Skeletal muscle satellite cell (primary cell): ENCODE measurements around the gene ST6GALNAC6.

ENCODE experiments used
- H3K27me3 ChIP-seq: 2 replicates; pipeline ENCODE4 v1.7.0; 2013; ENCODE audit warnings: low read length; ENCODE audit not compliant: control insufficient read depth, insufficient read depth
- H3K36me3 ChIP-seq: 2 replicates; pipeline ENCODE4 v1.7.0; 2013; ENCODE audit warnings: mild to moderate bottlenecking, control low read depth, low read length; ENCODE audit not compliant: insufficient read depth
- H3K4me1 ChIP-seq: 2 replicates; pipeline ENCODE4 v1.7.0; 2013; ENCODE audit warnings: low read length; ENCODE audit not compliant: control insufficient read depth, insufficient read depth
- H3K4me2 ChIP-seq: 2 replicates; pipeline ENCODE4 v1.7.0; 2013; ENCODE audit warnings: mild to moderate bottlenecking, low read length
- H3K4me3 ChIP-seq: 2 replicates; pipeline ENCODE4 v1.7.0; 2013; ENCODE audit warnings: low read length
- H3K9ac ChIP-seq: 2 replicates; pipeline ENCODE4 v1.7.0; 2013; ENCODE audit warnings: mild to moderate bottlenecking, low read depth, low read length, moderate library complexity
- H3K9me3 ChIP-seq: replicated peaks from 2 replicates; pipeline ENCODE4 v1.7.0; 2013; ENCODE audit warnings: mild to moderate bottlenecking, control low read depth, low read length

The ST6GALNAC6 gene

GRCh38 chr9:127866535-127866934 lies 32.9 kb downstream of the ST6GALNAC6 start:
- no peak overlapping the region for H3K4me3 ChIP-seq
- no peak overlapping the region for H3K9ac ChIP-seq
- no peaks in the 10 kb centered on the region for H3K4me1 ChIP-seq
- H3K36me3 ChIP-seq = peaks cover 40% of the 10 kb centered on the region
- H3K4me2 ChIP-seq = no peak overlapping the region
- no peaks in the 10 kb centered on the region for H3K27me3 ChIP-seq
- H3K9me3 ChIP-seq = no peaks in the 10 kb centered on the region

DNA sequence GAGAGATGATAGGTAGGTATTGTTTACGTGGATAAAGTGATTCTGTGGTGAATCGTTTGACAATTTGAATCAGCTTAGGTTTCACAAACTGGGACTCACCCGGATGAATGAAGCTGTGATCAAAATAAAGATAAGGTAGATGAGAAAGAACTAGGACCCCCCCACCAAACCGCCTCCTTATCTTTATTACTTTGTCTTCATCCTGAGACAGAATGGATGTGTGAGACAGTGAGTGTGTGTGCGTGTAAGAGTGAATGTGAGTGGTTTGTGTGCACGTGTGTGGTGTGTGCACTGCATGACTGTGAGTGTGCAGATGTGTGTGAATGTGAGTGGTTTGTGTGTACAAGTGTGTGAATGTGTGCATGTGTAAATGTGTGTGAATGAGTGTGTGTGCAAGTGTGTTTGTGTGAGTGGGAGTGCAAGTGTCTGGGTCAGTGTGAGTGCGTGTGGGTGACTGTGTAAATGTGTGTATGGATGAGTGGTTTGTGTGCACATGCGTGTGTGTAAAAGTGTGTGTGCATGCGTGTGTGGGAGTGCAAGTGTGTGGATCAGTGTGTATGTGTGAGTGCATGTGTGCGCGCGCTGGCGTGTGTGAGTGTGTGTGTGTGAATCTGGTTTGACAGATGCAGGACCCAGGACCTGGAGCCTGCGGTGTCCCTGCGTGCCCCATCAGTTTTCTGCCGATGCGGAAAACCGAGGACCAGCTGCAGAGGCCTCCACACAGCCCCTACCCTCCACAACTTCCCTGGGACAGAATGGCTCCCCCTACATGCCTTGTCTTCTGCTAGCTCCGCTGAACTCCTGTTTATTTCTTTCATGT lies 33.5 kb downstream of the ST6GALNAC6 start:
- no peaks in the 10 kb centered on the region for H3K27me3 ChIP-seq
- H3K4me2 ChIP-seq = no peak overlapping the region
- H3K9ac ChIP-seq = no peak overlapping the region
- H3K4me3 ChIP-seq = no peak overlapping the region
- no peaks in the 10 kb centered on the region for H3K4me1 ChIP-seq
- H3K9me3 ChIP-seq = no peaks in the 10 kb centered on the region
- peaks cover 33% of the 10 kb centered on the region for H3K36me3 ChIP-seq

- Histone ChIP-seq H3K4me1 (peaks cover 2% of the 10 kb centered on the region), H3K27me3 (no peaks in the 10 kb centered on the region)
These were observed 36.2 kb downstream of the ST6GALNAC6 start for GRCh38 chr9:127863191-127863621.

DNA sequence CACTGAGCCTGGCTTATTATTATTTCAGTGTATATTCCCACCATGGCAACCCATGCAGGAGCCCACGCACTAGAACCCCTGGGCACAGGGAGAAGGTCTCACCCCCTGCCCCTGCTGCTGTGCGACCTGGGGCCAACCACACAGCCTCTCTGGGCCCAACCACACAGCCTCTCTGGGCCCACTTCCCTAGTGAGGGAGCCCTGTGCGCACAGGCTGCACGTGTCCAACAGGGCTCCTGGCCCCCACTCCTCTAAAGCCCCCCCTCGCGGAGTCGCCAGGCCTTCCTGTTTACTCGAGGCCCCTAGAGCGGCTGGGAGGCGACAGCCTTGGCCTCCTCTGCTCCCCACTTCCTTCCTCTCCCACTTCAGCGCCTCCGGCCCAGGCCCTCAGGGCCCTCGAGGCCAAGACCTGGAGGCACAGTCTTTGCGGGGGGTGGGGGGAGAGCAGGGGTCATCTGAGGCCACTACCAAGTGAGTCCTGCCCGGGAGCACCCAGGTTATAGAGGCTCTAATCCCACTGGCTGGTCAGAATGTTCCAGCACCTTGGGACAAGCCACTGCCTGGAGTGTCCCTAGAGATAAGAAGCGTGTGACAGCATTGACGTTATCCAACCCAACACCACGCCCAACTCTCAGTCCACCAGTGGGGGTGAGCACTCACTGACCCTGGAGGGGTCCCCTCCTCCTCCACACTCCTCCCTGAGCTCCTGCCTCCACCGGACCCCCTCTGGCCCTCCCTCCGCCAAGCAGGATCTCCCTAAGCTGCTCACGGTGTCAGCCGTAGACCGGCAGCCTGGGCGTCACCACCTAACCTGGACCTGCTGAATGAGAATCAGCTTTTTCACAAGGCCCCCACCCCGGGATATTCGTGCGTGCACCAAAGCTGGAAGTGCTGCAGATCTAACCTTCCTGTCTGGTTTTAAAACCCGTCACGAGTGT lies 37.1 kb downstream of the ST6GALNAC6 start:
- Histone ChIP-seq H3K9me3 (no peaks in the 10 kb centered on the region), H3K4me3 (no peak overlapping the region), H3K4me2 (no peak overlapping the region), H3K9ac (no peak overlapping the region), H3K27me3 (no peaks in the 10 kb centered on the region), H3K36me3 (peaks cover 7% of the 10 kb centered on the region), H3K4me1 (peaks cover 10% of the 10 kb centered on the region)

More at GRCh38 chr9:127863191-127863621, 36.2 kb downstream of the ST6GALNAC6 start:
- Histone ChIP-seq H3K36me3 (peaks cover 13% of the 10 kb centered on the region), H3K4me2 (no peak overlapping the region), H3K9ac (no peak overlapping the region), H3K4me3 (no peak overlapping the region), H3K9me3 (no peaks in the 10 kb centered on the region)

- Histone ChIP-seq H3K4me3 (no peak overlapping the region), H3K9ac (no peak overlapping the region), H3K4me1 (peaks cover 10% of the 10 kb centered on the region), H3K36me3 (peaks cover 2% of the 10 kb centered on the region), H3K27me3 (no peaks in the 10 kb centered on the region), H3K9me3 (no peaks in the 10 kb centered on the region), H3K4me2 (no peak overlapping the region)
These were observed 38.6 kb downstream of the ST6GALNAC6 start for GRCh38 chr9:127860779-127861178.

DNA sequence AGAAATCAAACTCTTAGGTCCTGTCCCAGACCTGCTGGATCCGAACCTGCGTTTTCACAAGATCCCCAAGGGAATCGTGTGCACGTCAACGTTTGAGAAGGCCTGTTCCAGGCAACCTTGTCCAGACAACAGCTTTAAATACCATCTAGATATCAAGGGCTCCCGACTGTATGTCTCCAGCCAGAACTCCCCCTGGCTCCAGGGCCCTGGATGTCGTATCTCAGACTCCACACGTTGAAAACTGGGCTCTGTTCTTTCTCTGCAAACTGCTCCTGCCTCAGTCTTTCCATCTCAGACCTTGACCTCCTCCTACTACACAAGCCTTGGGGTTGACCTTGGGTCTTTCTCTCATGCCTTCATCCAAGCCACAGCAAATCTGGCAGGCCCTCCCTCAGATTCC lies 39.1 kb downstream of the ST6GALNAC6 start:
- Histone ChIP-seq H3K9ac (no peak overlapping the region), H3K27me3 (no peaks in the 10 kb centered on the region), H3K9me3 (no peaks in the 10 kb centered on the region), H3K4me3 (no peak overlapping the region), H3K4me1 (peaks cover 10% of the 10 kb centered on the region), H3K4me2 (no peak overlapping the region), H3K36me3 (no peaks in the 10 kb centered on the region)

DNA sequence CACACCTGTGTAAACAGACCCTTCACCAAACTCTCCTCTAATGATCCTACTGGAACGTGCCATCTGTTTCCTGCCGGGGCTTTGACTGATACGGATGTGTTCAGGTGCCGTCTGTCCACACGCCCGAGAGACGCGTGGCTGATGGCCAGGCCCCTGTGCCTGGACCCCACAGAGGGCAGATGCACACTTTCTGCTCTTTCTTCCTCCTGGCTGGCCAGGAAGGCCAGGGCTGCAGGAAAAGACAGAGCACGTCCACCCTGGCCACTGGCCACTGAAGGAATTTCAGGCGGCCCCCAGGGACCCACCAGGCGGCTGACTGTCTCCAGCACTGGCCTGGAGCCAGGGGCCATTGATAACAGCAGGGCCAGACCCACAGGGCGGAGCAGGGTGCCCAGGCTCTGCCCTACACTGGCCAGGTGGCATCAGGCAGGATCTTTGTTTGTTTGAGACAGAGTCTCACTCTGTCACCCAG lies 41.3 kb downstream of the ST6GALNAC6 start:
- Histone ChIP-seq H3K4me2 (no peak overlapping the region), H3K36me3 (no peaks in the 10 kb centered on the region), H3K4me1 (peaks cover 17% of the 10 kb centered on the region), H3K9me3 (no peaks in the 10 kb centered on the region), H3K9ac (no peak overlapping the region), H3K4me3 (no peak overlapping the region), H3K27me3 (no peaks in the 10 kb centered on the region)

GRCh38 chr9:127857278-127857677 lies 42.1 kb downstream of the ST6GALNAC6 start:
- H3K9ac ChIP-seq = no peak overlapping the region
- peaks cover under 1% of the 10 kb centered on the region for H3K36me3 ChIP-seq
- H3K4me3 ChIP-seq = no peak overlapping the region
- no peak overlapping the region for H3K4me2 ChIP-seq
- no peaks in the 10 kb centered on the region for H3K9me3 ChIP-seq
- peaks cover 25% of the 10 kb centered on the region for H3K4me1 ChIP-seq
- H3K27me3 ChIP-seq = no peaks in the 10 kb centered on the region

DNA sequence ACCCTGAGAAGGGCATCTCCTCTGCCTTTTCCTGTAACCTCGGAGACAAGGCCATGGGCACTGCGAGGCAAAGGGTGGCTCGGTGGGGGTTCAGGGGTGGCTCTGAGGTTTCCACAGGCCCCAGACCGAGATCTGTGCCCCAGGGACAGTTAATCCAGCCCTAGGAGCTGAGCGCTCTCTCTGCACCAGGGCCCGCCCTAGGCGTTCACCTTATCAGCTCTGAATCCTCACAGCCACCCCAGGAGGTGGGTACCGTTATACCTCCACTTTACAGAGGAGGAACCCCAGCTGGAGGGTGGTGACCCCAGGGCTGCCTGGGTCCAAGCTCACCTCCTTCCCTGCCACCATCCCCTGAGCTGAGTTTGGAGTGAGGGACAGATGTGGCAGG lies 42.7 kb downstream of the ST6GALNAC6 start:
- Histone ChIP-seq H3K4me3 (no peak overlapping the region), H3K4me2 (no peak overlapping the region), H3K9me3 (no peaks in the 10 kb centered on the region), H3K36me3 (peaks cover 3% of the 10 kb centered on the region), H3K27me3 (no peaks in the 10 kb centered on the region), H3K4me1 (peaks cover 31% of the 10 kb centered on the region), H3K9ac (no peak overlapping the region)

DNA sequence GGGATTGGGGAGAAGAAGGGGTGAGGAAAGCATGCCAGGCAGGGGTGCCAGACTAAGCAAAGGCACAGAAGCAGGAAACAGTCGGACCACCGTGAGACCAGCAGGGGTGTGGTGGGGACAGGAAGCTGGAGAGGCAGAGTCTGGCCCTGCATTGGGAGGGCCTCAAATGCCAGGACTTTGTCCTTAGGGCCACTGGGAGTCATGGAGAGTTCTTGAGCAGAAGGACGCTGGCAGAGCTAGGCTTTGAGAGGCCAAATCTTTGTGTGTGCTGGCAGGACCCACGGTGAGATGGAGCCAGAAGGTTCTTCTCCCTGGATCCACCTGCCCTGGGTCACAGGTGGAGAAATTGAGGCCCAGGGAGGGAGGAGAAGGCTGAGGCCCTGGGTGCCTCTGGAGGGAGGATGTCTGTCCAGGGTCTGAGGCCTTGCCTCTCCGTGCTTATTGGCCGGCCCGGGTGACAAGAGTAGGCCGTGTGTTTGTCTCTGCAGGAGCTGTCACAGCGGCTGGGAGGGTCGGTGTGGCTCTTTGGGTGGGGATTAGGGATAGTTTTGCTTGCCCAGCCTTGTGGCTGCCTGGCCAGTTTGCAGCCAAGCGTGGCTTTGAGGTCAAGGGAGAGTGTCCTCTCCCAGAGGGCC lies 43.2 kb downstream of the ST6GALNAC6 start:
- Histone ChIP-seq H3K4me3 (no peak overlapping the region), H3K9ac (no peak overlapping the region), H3K4me2 (no peak overlapping the region), H3K36me3 (peaks cover 3% of the 10 kb centered on the region), H3K27me3 (no peaks in the 10 kb centered on the region), H3K4me1 (peaks cover 35% of the 10 kb centered on the region), H3K9me3 (no peaks in the 10 kb centered on the region)

- Histone ChIP-seq H3K4me2 (no peak overlapping the region), H3K27me3 (no peaks in the 10 kb centered on the region), H3K4me1 (peaks cover 38% of the 10 kb centered on the region), H3K9me3 (no peaks in the 10 kb centered on the region), H3K9ac (no peak overlapping the region), H3K4me3 (no peak overlapping the region), H3K36me3 (peaks cover 10% of the 10 kb centered on the region)
These were observed 43.9 kb downstream of the ST6GALNAC6 start for GRCh38 chr9:127855522-127855921.
